Mesenchymal stem cell (in vitro differentiated cells and primary cell): Measurements from ENCODE around the gene OR52W1.

Experiments
- DNase-seq: peaks from one replicate; pipeline ENCODE4 v3.0.0-alpha.2; 2013
- H2AFZ ChIP-seq: one replicate; pipeline ENCODE4 v1.6.1; 2013; ENCODE audit warnings: low read depth, mild to moderate bottlenecking, control low read depth, inconsistent platforms, low read length, moderate library complexity
- H2AK5ac ChIP-seq: 2 replicates; pipeline ENCODE4 v1.6.1; 2013; ENCODE audit warnings: low read length, moderate library complexity, mild to moderate bottlenecking, inconsistent platforms; ENCODE audit not compliant: severe bottlenecking
- H2BK120ac ChIP-seq: one replicate; pipeline ENCODE4 v1.6.1; 2013; ENCODE audit warnings: low read depth, mild to moderate bottlenecking, inconsistent platforms, low read length, moderate library complexity
- H2BK12ac ChIP-seq, 2 experiments: one replicate each; pipeline ENCODE4 v1.6.1; 2013; ENCODE audit warnings: inconsistent platforms in 2 of 2, low read length in 2 of 2, mild to moderate bottlenecking in 2 of 2, moderate library complexity in 2 of 2, control low read depth in 1 of 2
- H2BK15ac ChIP-seq: one replicate; pipeline ENCODE4 v1.6.1; 2013; ENCODE audit warnings: mild to moderate bottlenecking, low read depth, inconsistent platforms; ENCODE audit not compliant: poor library complexity, severe bottlenecking
- H2BK5ac ChIP-seq: 2 replicates; pipeline ENCODE4 v1.6.1; 2013; ENCODE audit warnings: low read depth, mild to moderate bottlenecking, low read length, control low read depth, inconsistent platforms; ENCODE audit not compliant: poor library complexity, severe bottlenecking
- H3K14ac ChIP-seq, 2 experiments: one replicate each; pipeline ENCODE4 v1.6.1; 2013; ENCODE audit warnings: inconsistent platforms in 2 of 2, low read length in 2 of 2, control low read depth in 1 of 2, mild to moderate bottlenecking in 1 of 2, moderate library complexity in 1 of 2
- H3K18ac ChIP-seq, 2 experiments: one replicate each; pipeline ENCODE4 v1.6.1; 2013; ENCODE audit warnings: inconsistent platforms in 2 of 2, low read length in 2 of 2, control low read depth in 1 of 2, low read depth in 1 of 2, mild to moderate bottlenecking in 1 of 2
- H3K23ac ChIP-seq, 2 experiments: one replicate each; pipeline ENCODE4 v1.6.1; 2013; ENCODE audit warnings: inconsistent platforms in 2 of 2, low read length in 2 of 2, mild to moderate bottlenecking in 2 of 2, moderate library complexity in 2 of 2, control low read depth in 1 of 2
- H3K27ac ChIP-seq: 2 replicates; pipeline ENCODE4 v1.5.1; 2013; ENCODE audit warnings: mild to moderate bottlenecking, moderate library complexity, low read length, control low read depth, inconsistent platforms; ENCODE audit not compliant: poor library complexity, severe bottlenecking
- H3K27me3 ChIP-seq, 2 experiments: 2 replicates each; pipeline versions ENCODE4 v1.6.1 to v1.7.0; 2013; ENCODE audit warnings: low read length in 2 of 2, mild to moderate bottlenecking in 2 of 2, moderate library complexity in 2 of 2, control low read depth in 1 of 2, inconsistent platforms in 1 of 2; ENCODE audit not compliant: control insufficient read depth in 1 of 2, insufficient read depth in 1 of 2
- H3K36me3 ChIP-seq, 2 experiments: 2 replicates each; pipeline versions ENCODE4 v1.6.1 to v1.7.0; 2013; ENCODE audit warnings: low read length in 2 of 2, control low read depth in 1 of 2, inconsistent platforms in 1 of 2, low read depth in 1 of 2, mild to moderate bottlenecking in 1 of 2; ENCODE audit not compliant: insufficient read depth in 2 of 2, control insufficient read depth in 1 of 2
- H3K4ac ChIP-seq, 2 experiments: one replicate each; pipeline ENCODE4 v1.6.1; 2013; ENCODE audit warnings: inconsistent platforms in 2 of 2, low read length in 2 of 2, mild to moderate bottlenecking in 2 of 2, moderate library complexity in 2 of 2, control low read depth in 1 of 2, low read depth in 1 of 2
- H3K4me1 ChIP-seq: 2 replicates; pipeline ENCODE4 v1.6.1; 2013; ENCODE audit warnings: low read depth, low read length, control low read depth; ENCODE audit not compliant: control insufficient read depth, insufficient read depth
- H3K4me2 ChIP-seq: 2 replicates; pipeline ENCODE4 v1.6.1; 2013; ENCODE audit warnings: low read length, mild to moderate bottlenecking, inconsistent platforms; ENCODE audit not compliant: poor library complexity, severe bottlenecking
- H3K4me3 ChIP-seq, 2 experiments: 2 replicates each; pipeline versions ENCODE4 v1.5.1 to v1.7.0; 2013; ENCODE audit warnings: low read length in 2 of 2, mild to moderate bottlenecking in 2 of 2, control low read depth in 1 of 2, low read depth in 1 of 2; ENCODE audit not compliant: insufficient read depth in 1 of 2
- H3K79me1 ChIP-seq: replicated peaks from 2 replicates; pipeline ENCODE4 v1.6.1; 2013; ENCODE audit warnings: mild to moderate bottlenecking, control low read depth, low read length, inconsistent platforms; ENCODE audit not compliant: poor library complexity, severe bottlenecking
- H3K9ac ChIP-seq: 2 replicates; pipeline ENCODE4 v1.7.0; 2013; ENCODE audit warnings: mild to moderate bottlenecking, low read length, moderate library complexity
- H3K9me3 ChIP-seq: 2 replicates; pipeline ENCODE4 v1.7.0; 2013; ENCODE audit warnings: mild to moderate bottlenecking, low read length; ENCODE audit not compliant: control insufficient read depth
- H4K8ac ChIP-seq: one replicate; pipeline ENCODE4 v1.6.1; 2013; ENCODE audit warnings: inconsistent platforms, mild to moderate bottlenecking, low read length, moderate library complexity
- H4K91ac ChIP-seq: one replicate; pipeline ENCODE4 v1.6.1; 2013; ENCODE audit warnings: mild to moderate bottlenecking, low read length, inconsistent platforms
- WGBS: methylation state at CpG from one replicate; pipeline ENCODE4 v1.1.7; 2013; ENCODE audit warnings: mixed read lengths; 5-methylcytosine and 5-hydroxymethylcytosine counted together

The OR52W1 gene

DNA sequence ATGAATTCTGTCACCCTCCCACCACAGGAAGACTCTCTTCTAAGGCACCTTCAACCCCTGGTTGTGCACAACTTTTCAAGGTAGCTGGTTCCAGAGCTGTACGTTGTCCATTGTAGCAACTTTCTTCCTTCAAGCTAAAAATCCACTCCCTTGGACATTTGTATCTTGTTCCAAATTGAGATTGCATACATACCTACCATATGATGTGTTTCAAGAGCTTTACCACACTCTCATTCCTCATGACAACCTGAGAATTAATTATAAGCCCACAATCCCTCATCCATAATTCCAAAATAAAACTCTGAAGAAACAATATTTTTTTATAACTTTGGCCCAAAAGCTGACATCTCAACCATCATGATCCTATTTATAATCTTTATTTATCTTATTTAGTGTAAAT is 3.0 kb downstream of the OR52W1 start:
- Histone ChIP-seq H2AK5ac (no peak overlapping the region), H3K4me2 (no peak overlapping the region), H4K8ac (no peak overlapping the region), H2BK120ac (no peak overlapping the region), H3K9ac (no peak overlapping the region), H3K4me1 (peaks cover 2% of the 10 kb centered on the region), H3K27me3 (no peaks in the 10 kb centered on the region), H2AFZ (no peak overlapping the region), H3K23ac (no peak overlapping the region), H3K79me1 (peaks cover 2% of the 10 kb centered on the region), H3K36me3 (peaks cover 9 to 35% of the 10 kb centered on the region in 2 experiments), H4K91ac (no peak overlapping the region), H3K18ac (no peak overlapping the region), H2BK5ac (no peak overlapping the region), H2BK12ac (no peak overlapping the region), H2BK15ac (no peak overlapping the region), H3K4ac (no peak overlapping the region), H3K4me3 (no peak overlapping the region), H3K9me3 (no peaks in the 10 kb centered on the region), H3K14ac (no peak overlapping the region), H3K27ac (no peak overlapping the region)
- WGBS = 96% methylated on average over 1 of the region's 1 CpG
- no peak for DNase-seq

DNA sequence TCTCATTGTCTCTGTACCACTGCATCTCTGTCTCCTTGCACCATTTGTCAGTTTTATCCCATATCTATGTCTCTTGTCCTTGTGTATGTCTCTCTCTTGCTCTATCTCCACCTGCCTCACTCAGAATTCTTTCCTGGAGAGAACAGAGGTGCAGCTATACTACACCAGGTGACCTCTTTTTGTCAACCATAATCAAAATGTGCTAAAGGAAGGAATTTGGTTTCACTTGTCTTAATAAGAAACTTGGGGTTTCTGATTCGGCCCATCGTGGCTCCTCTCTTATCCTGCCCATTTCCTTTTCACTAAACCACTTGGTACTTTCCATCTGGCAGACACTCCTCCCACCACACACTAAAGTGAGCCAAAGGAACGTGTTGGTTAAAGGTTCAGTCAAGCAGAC is 4.3 kb downstream of the OR52W1 start:
- Histone ChIP-seq H3K14ac (no peak overlapping the region), H3K4me1 (peaks cover 2% of the 10 kb centered on the region), H3K4ac (no peak overlapping the region), H3K9me3 (no peaks in the 10 kb centered on the region), H2BK5ac (no peak overlapping the region), H2AK5ac (no peak overlapping the region), H3K27me3 (no peaks in the 10 kb centered on the region), H3K9ac (no peak overlapping the region), H3K18ac (no peak overlapping the region), H3K36me3 (peaks cover 9 to 47% of the 10 kb centered on the region in 2 experiments), H3K4me3 (no peak overlapping the region), H4K8ac (no peak overlapping the region), H2BK15ac (no peak overlapping the region), H3K27ac (no peak overlapping the region), H4K91ac (no peak overlapping the region), H3K23ac (no peak overlapping the region), H2AFZ (no peak overlapping the region), H2BK120ac (no peak overlapping the region), H2BK12ac (no peak overlapping the region), H3K79me1 (peaks cover 2% of the 10 kb centered on the region), H3K4me2 (no peak overlapping the region)
- DNase-seq = no peak
- WGBS = 94% methylated on average over 3 of the region's 3 CpGs

GRCh38 chr11:6204706-6205105 is 5.7 kb downstream of the OR52W1 start:
- Histone ChIP-seq H3K4ac (no peak overlapping the region), H2BK15ac (no peak overlapping the region), H2BK12ac (no peak overlapping the region), H2AFZ (no peak overlapping the region), H3K9me3 (no peaks in the 10 kb centered on the region), H4K91ac (no peak overlapping the region), H3K9ac (no peak overlapping the region), H4K8ac (no peak overlapping the region), H3K4me2 (no peak overlapping the region), H3K27me3 (no peaks in the 10 kb centered on the region), H3K4me3 (no peak overlapping the region), H2AK5ac (no peak overlapping the region), H3K4me1 (peaks cover 3% of the 10 kb centered on the region), H3K23ac (no peak overlapping the region), H3K36me3 (peaks cover 6 to 59% of the 10 kb centered on the region in 2 experiments), H2BK5ac (no peak overlapping the region), H3K27ac (no peak overlapping the region), H3K79me1 (peaks cover 2% of the 10 kb centered on the region), H2BK120ac (no peak overlapping the region), H3K18ac (no peak overlapping the region), H3K14ac (no peak overlapping the region)
- DNase-seq = no peak
- no CpG with 5 or more reads among the region's 1 CpG for WGBS

GRCh38 chr11:6205366-6205765 is 6.3 kb downstream of the OR52W1 start, which contains the start of gene C11orf42:
C11orf42 (plus strand) TSS chr11:6205557; CDS start chr11:6205616, 59 bp downstream.
- Histone ChIP-seq H2BK12ac (no peak within 1 kb of the TSS), H2BK5ac (no peak within 1 kb of the TSS), H3K18ac (peak within 1 kb of the TSS in 1 of 2 experiments; percentile 21), H3K4ac (no peak within 1 kb of the TSS), H3K4me3 (no peak within 1 kb of the TSS), H3K27me3 (no peaks in the 10 kb centered on the region), H2BK15ac (no peak within 1 kb of the TSS), H3K4me2 (no peak within 1 kb of the TSS), H4K8ac (no peak within 1 kb of the TSS), H3K9me3 (no peaks in the 10 kb centered on the region), H3K4me1 (peaks cover 7% of the 10 kb centered on the region), H3K9ac (no peak within 1 kb of the TSS), H3K36me3 (peaks cover 13 to 65% of the 10 kb centered on the region in 2 experiments), H3K27ac (no peak within 1 kb of the TSS), H3K23ac (peak within 1 kb of the TSS in 1 of 2 experiments; percentile 77), H2BK120ac (no peak within 1 kb of the TSS), H3K79me1 (peaks cover 6% of the 10 kb centered on the region), H3K14ac (peak within 1 kb of the TSS in 1 of 2 experiments; percentile 39), H4K91ac (no peak within 1 kb of the TSS), H2AK5ac (no peak within 1 kb of the TSS), H2AFZ (no peak within 1 kb of the TSS)
- 83% methylated on average over 1 of the region's 1 CpG for WGBS
- no peak for DNase-seq
